K562 (cell line): Measurements from ENCODE around the gene PIBF1. TPM values are rescaled to one million over a fixed set of nuclear protein-coding genes. Genes with fewer than 3 reads are reported as not detected.

Experiments used
- ATAC-seq: fragments of 200-7000 bp; cut with Tn5 transposase; 3 replicates; pipeline ENCODE4 v1.9.1; 2020; ENCODE audit warnings: moderate library complexity
- Bru-seq: library from RNA; stranded (reverse); fragments of 400-500 nt; gene quantifications from one replicate; lab custom pipeline; 2021; lab: Mats Ljungman, UMichigan
- BruChase-seq, 2 experiments: library from RNA; stranded (reverse); fragments of 400-500 nt; gene quantifications; one replicate each; lab custom pipeline; 2021; lab: Mats Ljungman, UMichigan
- BruUV-seq: library from RNA; stranded (reverse); fragments of 400-500 nt; replicated peaks from 2 replicates; lab custom pipeline; 2021; lab: Mats Ljungman, UMichigan
- CTCF ChIA-PET: fragments of 300-600 bp; formaldehyde crosslinking; extraction: SDS; loops from one replicate; lab custom pipeline; 2021; ENCODE audit warnings: low intra/inter-chr PET ratio; lab: Yijun Ruan, JAX
- POLR2A ChIA-PET: fragments of 300-600, 350-650 bp; sonication (Branson Sonifier 250); formaldehyde crosslinking; extraction: SDS; loops from one replicate; lab custom pipeline; 2021; ENCODE audit warnings: antibody characterized with exemption, inconsistent platforms; lab: Yijun Ruan, JAX
- DNase-seq, 4 experiments: peaks; one replicate each; pipeline versions ENCODE4 v3.0.0 to v3.0.0-alpha.2; 2011 to 2018; ENCODE audit warnings: low spot score in 3 of 4, mixed read lengths in 3 of 4; ENCODE audit errors: extremely low read depth in 1 of 4
- FAIRE-seq: peaks from 2 replicates; lab custom pipeline; 2011; peaks lifted over from hg19 to GRCh38; lab: Jason Lieb, UNC
- H2AFZ ChIP-seq: 2 replicates; pipeline ENCODE4 v1.6.0; 2011; ENCODE audit warnings: low read depth, low read length, control low read depth, inconsistent platforms
- H3K27ac ChIP-seq: fragments of 200-600 bp; 3 replicates; pipeline ENCODE4 v1.8.0; 2011; ENCODE audit warnings: low read depth, mild to moderate bottlenecking, control low read depth, inconsistent platforms, low read length, moderate library complexity, mixed read lengths; ENCODE audit errors: extremely low read depth
- H3K27me3 ChIP-seq, 2 experiments: fragments of 300-600 bp in 1 of 2; 2 replicates in 1 of 2; 3 replicates in 1 of 2; pipeline versions ENCODE4 v1.6.0 to v1.8.0; 2011; ENCODE audit warnings: inconsistent platforms in 2 of 2, low read length in 2 of 2, mild to moderate bottlenecking in 1 of 2, mixed read lengths in 1 of 2, moderate library complexity in 1 of 2; ENCODE audit not compliant: control insufficient read depth in 2 of 2, insufficient read depth in 2 of 2
- H3K36me3 ChIP-seq: fragments of 300-600 bp; 3 replicates; pipeline ENCODE4 v1.8.0; 2011; ENCODE audit warnings: mild to moderate bottlenecking, low read length, inconsistent platforms; ENCODE audit not compliant: control insufficient read depth, insufficient read depth
- H3K4me1 ChIP-seq, 2 experiments: fragments of 200-600 bp in 1 of 2; replicated peaks in 1 of 2; 2 replicates in 1 of 2; 3 replicates in 1 of 2; pipeline versions ENCODE4 v1.5.1 to v1.8.0; 2011; ENCODE audit warnings: inconsistent platforms in 2 of 2, low read length in 2 of 2, mild to moderate bottlenecking in 1 of 2, mixed read lengths in 1 of 2, moderate library complexity in 1 of 2; ENCODE audit not compliant: control insufficient read depth in 2 of 2, insufficient read depth in 2 of 2
- H3K4me2 ChIP-seq: 2 replicates; pipeline ENCODE4 v1.6.1; 2011; ENCODE audit warnings: low read length, control low read depth, inconsistent platforms, mixed read lengths; ENCODE audit not compliant: insufficient read depth
- H3K4me3 ChIP-seq: fragments of 200-600 bp; sonication (generic), shearing (Covaris generic); 2 replicates; pipeline ENCODE4 v1.5.1; 2016; ENCODE audit warnings: control low read depth, inconsistent platforms
- H3K79me2 ChIP-seq: fragments of 200-600 bp; 3 replicates; pipeline ENCODE4 v1.8.0; 2011; ENCODE audit warnings: low read length, inconsistent platforms; ENCODE audit not compliant: control insufficient read depth, insufficient read depth
- H3K9ac ChIP-seq, 2 experiments: 2 replicates each; pipeline versions ENCODE4 v1.6.0 to v1.6.1; 2011; ENCODE audit warnings: low read depth in 2 of 2, low read length in 2 of 2, control low read depth in 1 of 2, inconsistent platforms in 1 of 2, mild to moderate bottlenecking in 1 of 2, mixed read lengths in 1 of 2; ENCODE audit not compliant: insufficient read depth in 1 of 2
- H3K9me1 ChIP-seq: one replicate; pipeline ENCODE4 v1.6.0; 2011; ENCODE audit warnings: inconsistent platforms, mild to moderate bottlenecking, low read length, moderate library complexity; ENCODE audit not compliant: control insufficient read depth, insufficient read depth
- H3K9me3 ChIP-seq: replicated peaks from 2 replicates; pipeline ENCODE4 v1.5.1; 2011; ENCODE audit warnings: low read depth, low read length, inconsistent platforms; ENCODE audit not compliant: control insufficient read depth, insufficient read depth
- H4K20me1 ChIP-seq: replicated peaks from 2 replicates; pipeline ENCODE4 v1.6.1; 2011; ENCODE audit warnings: low read length, inconsistent platforms, mixed read lengths; ENCODE audit not compliant: control insufficient read depth, insufficient read depth
- CREB1 ChIP-seq, 2 experiments: sonication (generic) in 1 of 2; formaldehyde crosslinking in 1 of 2; IDR thresholded peaks; 2 replicates each; pipeline versions ENCODE4 v1.6.1 to v1.8.0; 2012 to 2022; ENCODE audit warnings: inconsistent platforms in 1 of 2, mild to moderate bottlenecking in 1 of 2, missing genetic modification reagents in 1 of 2, moderate library complexity in 1 of 2
- SUPT5H ChIP-seq: fragments of 450-650 bp; IDR thresholded peaks from 2 replicates; pipeline ENCODE4 v1.6.1; 2016
- WGBS: fragments of 100-300 bp; shearing (Covaris generic); methylation state at CpG from one replicate; pipeline ENCODE4 v1.1.6; 2016; ENCODE audit warnings: low coverage, mixed read lengths; ENCODE audit not compliant: insufficient coverage; ENCODE audit errors: missing lambda C conversion rate; 5-methylcytosine and 5-hydroxymethylcytosine counted together
- in situ Hi-C: fragments of 300-500 bp; cut with MboI; formaldehyde crosslinking; loops from 4 replicates; pipeline ENCODE4 v1.15.0; 2018; ENCODE audit warnings: inconsistent platforms, mixed read lengths
- intact Hi-C: fragments of 100-400 bp; cut with micrococcal nuclease; formaldehyde crosslinking; loops from 2 replicates; pipeline ENCODE4 v1.14.2; 2022
- long read RNA-seq, 3 experiments: library from polyadenylated mRNA in 2 of 3; library from RNA in 1 of 3; unstranded in 2 of 3; stranded (forward) in 1 of 3; transcript quantifications; one replicate each; pipeline ENCODE4 v2.0.0, GENCODE V29; 2019 to 2022
- polyA minus RNA-seq, 3 experiments: library from RNA; depleted of rRNA, polyadenylated mRNA; stranded (reverse); fragments of >200 nt; gene quantifications; 2 replicates each; pipeline ENCODE4 v1.2.3, GENCODE V29; 2011
- polyA plus RNA-seq, 8 experiments: library from polyadenylated mRNA; depleted of rRNA in 4 of 8; stranded (reverse) in 5 of 8; unstranded in 3 of 8; fragments of >200 nt; fragmentation: Nextera tagmentation in 2 of 8; fragmentation: Illumina TruSeq in 1 of 8; extraction: Ambion mirVana in 2 of 8; extraction: Trizol in 1 of 8; gene quantifications; 2 replicates each; pipeline versions ENCODE4 v1.2.1 to v1.2.3, GENCODE V29; 2011 to 2014; ENCODE audit warnings: inconsistent platforms in 1 of 8, missing spikeins in 1 of 8
- total RNA-seq, 7 experiments: library from RNA; depleted of rRNA in 6 of 7; stranded (reverse); fragments of >200 nt in 6 of 7; fragmentation: Illumina TruSeq in 2 of 7; extraction: Trizol in 2 of 7; gene quantifications; 2 replicates each; pipeline versions ENCODE4 v1.2.1 to v1.2.3, GENCODE V29; 2011 to 2021; ENCODE audit warnings: low replicate concordance in 1 of 7
- TF ChIP-seq, protein P1 (sequence below): fragments of 450-650 bp; IDR thresholded peaks from 2 replicates; pipeline ENCODE4 v1.6.1; 2016; ENCODE audit warnings: low read depth, mild to moderate bottlenecking, moderate library complexity
- TF ChIP-seq, protein P2 (sequence below): sonication (generic); formaldehyde crosslinking; IDR thresholded peaks from 2 replicates; pipeline ENCODE4 v1.8.0; 2022; ENCODE audit warnings: mild to moderate bottlenecking, missing genetic modification reagents

The PIBF1 gene, protein sequence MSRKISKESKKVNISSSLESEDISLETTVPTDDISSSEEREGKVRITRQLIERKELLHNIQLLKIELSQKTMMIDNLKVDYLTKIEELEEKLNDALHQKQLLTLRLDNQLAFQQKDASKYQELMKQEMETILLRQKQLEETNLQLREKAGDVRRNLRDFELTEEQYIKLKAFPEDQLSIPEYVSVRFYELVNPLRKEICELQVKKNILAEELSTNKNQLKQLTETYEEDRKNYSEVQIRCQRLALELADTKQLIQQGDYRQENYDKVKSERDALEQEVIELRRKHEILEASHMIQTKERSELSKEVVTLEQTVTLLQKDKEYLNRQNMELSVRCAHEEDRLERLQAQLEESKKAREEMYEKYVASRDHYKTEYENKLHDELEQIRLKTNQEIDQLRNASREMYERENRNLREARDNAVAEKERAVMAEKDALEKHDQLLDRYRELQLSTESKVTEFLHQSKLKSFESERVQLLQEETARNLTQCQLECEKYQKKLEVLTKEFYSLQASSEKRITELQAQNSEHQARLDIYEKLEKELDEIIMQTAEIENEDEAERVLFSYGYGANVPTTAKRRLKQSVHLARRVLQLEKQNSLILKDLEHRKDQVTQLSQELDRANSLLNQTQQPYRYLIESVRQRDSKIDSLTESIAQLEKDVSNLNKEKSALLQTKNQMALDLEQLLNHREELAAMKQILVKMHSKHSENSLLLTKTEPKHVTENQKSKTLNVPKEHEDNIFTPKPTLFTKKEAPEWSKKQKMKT
- total RNA-seq (2011; cell fraction: chromatin; rRNA removed; ENCODE audit: low replicate concordance): 10.8 and 88.8 TPM in 2 replicates
- total RNA-seq (2011; cell fraction: nucleolus; rRNA removed): 8.8 and 14.1 TPM in 2 replicates
- 17.6 and 19.9 TPM in 2 replicates for total RNA-seq (2011; cell fraction: nucleoplasm; rRNA removed)
- total RNA-seq (2014; rRNA removed) (11.1 and 12.8 TPM in 2 replicates), total RNA-seq (2014; rRNA removed; fragmentation: Illumina TruSeq; extraction: Trizol) (27.9 and 31.6 TPM in 2 replicates), total RNA-seq (2015; rRNA removed; fragmentation: Illumina TruSeq; extraction: Trizol) (21.4 and 28.8 TPM in 2 replicates), total RNA-seq (2021) (25.3 and 26.5 TPM in 2 replicates), polyA plus RNA-seq (2011; rRNA removed) (8.7 and 14.6 TPM in 2 replicates), polyA plus RNA-seq (2014; fragmentation: Illumina TruSeq; extraction: Trizol) (18.0 and 22.1 TPM in 2 replicates), polyA plus RNA-seq (2014; fragmentation: Nextera tagmentation; extraction: Ambion mirVana) (10 to 100 TPM in 1 of 2 experiments, 1 to 10 TPM in 1; 9.1 to 14.7 TPM), polyA plus RNA-seq (2014; rRNA removed) (12.0 and 13.1 TPM in 2 replicates), polyA minus RNA-seq (2011; rRNA and poly(A)+ RNA removed) (46.4 and 54.8 TPM in 2 replicates), Bru-seq, nascent RNA (percentile 74 among the genes with signal in this experiment), BruChase-seq, experiment 1, labeled RNA remaining after a 2-hour chase (percentile 72 among the genes with signal in this experiment), BruChase-seq, experiment 2, labeled RNA remaining after a 6-hour chase (percentile 68 among the genes with signal in this experiment)
- polyA plus RNA-seq (2011; cell fraction: cytosol; rRNA removed): 1.3 and 1.9 TPM in 2 replicates
- polyA plus RNA-seq (2011; cell fraction: nucleus; rRNA removed): 3.8 and 4.3 TPM in 2 replicates
- polyA plus RNA-seq (2012): 11.7 and 15.0 TPM in 2 replicates
- 5.2 and 9.5 TPM in 2 replicates for polyA minus RNA-seq (2011; cell fraction: cytosol; rRNA and poly(A)+ RNA removed)
- 25.6 and 47.9 TPM in 2 replicates for polyA minus RNA-seq (2011; cell fraction: nucleus; rRNA and poly(A)+ RNA removed)
- long read RNA-seq, experiment 1, transcript PIBF1-201 (18 exons, 3,154 nt): major isoform, 42 of 69 reads
- long read RNA-seq, experiment 1, partial matches to known transcripts: 5 of 69 reads
- long read RNA-seq, experiment 1, other reads (novel, unspliced or antisense): 22 of 69 reads
- long read RNA-seq, experiment 2, partial matches to known transcripts: 5 of 11 reads
- long read RNA-seq, experiment 2, other reads (novel, unspliced or antisense): 3 of 11 reads
- long read RNA-seq, experiment 3, partial matches to known transcripts: 8 of 14 reads
- long read RNA-seq, experiment 3, other reads (novel, unspliced or antisense): 5 of 14 reads

DNA sequence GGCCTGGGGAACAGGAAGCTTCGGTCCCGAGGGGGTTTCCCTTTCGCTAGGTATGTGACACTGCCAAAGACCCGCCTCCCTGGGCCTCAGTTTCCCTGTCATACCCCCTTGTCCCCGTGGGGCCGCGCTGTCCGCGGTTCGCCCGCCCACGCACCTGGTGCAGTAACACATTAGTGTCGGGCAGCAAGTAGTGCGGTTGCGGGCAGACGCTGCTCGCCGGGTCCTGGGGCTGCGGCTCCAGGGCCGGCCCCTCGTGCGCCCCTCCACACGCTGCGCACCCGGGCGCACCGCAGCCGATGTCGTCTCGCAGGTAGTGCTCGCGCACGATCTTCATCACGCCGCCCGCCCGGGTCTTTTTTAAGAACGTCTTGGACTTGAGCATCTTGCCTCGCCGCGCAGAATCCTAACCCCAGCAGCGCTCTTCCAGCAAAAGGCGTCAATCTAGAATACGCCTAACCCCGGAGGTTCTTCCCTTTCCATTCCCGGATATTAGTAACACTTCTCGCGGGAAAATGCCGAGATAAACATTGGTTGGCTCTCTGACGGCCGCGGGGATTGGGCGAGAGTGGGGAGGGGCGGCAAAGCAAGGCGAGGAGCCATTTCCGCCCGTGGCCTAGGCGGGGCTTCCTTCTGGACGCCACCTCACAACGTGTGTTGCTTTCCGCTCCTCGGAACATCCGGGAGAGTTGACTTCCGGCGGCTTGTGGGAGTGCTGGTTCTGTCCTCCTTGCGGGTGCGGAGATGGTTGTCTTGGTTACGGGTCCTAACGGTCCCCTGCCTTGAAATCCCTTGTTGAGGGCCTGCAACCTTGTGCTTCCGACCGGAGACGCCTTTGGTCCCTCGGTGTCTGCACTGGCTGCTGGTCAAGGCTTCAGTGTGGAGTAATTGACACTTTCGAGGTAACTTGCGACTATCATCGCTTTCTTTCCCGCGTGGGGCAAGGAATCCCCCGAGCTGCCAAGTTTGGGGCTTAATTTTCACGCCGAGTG lies at the start of gene PIBF1, which contains the start of gene DIS3:
PIBF1 (plus strand) TSS at position 683 of the 989 bp plus-strand sequence. CDS start 1,337 bp downstream, outside the sequence.
DIS3 (minus strand) TSS at position 450 of the 989 bp plus-strand sequence; CDS start at position 382, 68 bp downstream.
- TSS peak; percentile 57 for BruUV-seq
- CTCF ChIA-PET: no interaction called here
- peak; percentile 97 for ATAC-seq
- Histone ChIP-seq H3K27me3 (no peaks in the 10 kb centered on the region), H3K36me3 (peaks cover 52% of the 10 kb centered on the region), H3K4me2 (peak within 1 kb of the TSS; percentile 92), H2AFZ (peak within 1 kb of the TSS; percentile 92), H3K4me1 (peaks cover 2 to 3% of the 10 kb centered on the region in 2 experiments; a peak in 4 of 5 replicates), H3K9ac (peak within 1 kb of the TSS; percentile 87 to 95), H4K20me1 (no peaks in the 10 kb centered on the region), H3K9me1 (no peaks in the 10 kb centered on the region), H3K79me2 (peaks cover 92% of the 10 kb centered on the region), H3K27ac (peak within 1 kb of the TSS; percentile 92), H3K9me3 (no peaks in the 10 kb centered on the region), H3K4me3 (peak within 1 kb of the TSS; percentile 95)
- in situ Hi-C loops (no loop called here), intact Hi-C loops (loop anchor here (2.0 kb wide), 1 partner anchor 55 kb away; the partner anchor contains the start of genes BORA and MZT1)
- POLR2A ChIA-PET: no interaction called here
- under 1% methylated on average over 39 of the region's 81 CpGs for WGBS
- peak; percentile 81 to 96 (median 87) for DNase-seq
- FAIRE-seq: peak; percentile 100
- TF ChIP-seq, protein P1, sequence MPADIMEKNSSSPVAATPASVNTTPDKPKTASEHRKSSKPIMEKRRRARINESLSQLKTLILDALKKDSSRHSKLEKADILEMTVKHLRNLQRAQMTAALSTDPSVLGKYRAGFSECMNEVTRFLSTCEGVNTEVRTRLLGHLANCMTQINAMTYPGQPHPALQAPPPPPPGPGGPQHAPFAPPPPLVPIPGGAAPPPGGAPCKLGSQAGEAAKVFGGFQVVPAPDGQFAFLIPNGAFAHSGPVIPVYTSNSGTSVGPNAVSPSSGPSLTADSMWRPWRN: no peak
- TF ChIP-seq, protein P2, sequence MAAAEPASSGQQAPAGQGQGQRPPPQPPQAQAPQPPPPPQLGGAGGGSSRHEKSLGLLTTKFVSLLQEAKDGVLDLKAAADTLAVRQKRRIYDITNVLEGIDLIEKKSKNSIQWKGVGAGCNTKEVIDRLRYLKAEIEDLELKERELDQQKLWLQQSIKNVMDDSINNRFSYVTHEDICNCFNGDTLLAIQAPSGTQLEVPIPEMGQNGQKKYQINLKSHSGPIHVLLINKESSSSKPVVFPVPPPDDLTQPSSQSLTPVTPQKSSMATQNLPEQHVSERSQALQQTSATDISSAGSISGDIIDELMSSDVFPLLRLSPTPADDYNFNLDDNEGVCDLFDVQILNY: no peak
- peak; percentile 85 for TF ChIP-seq SUPT5H
- no peak for TF ChIP-seq CREB1 (IDR thresholded peaks at IDR 0.05)
- TF ChIP-seq CREB1 (CRISPR knock-in tag; IDR thresholded peaks at IDR 0.05): peak; percentile 29; the same call in 1 of the 2 replicates
